NB4 (cell line): ENCODE measurements around the gene HLA-DQB2.

Experiments
- DNase-seq: peaks from one replicate; pipeline ENCODE4 v3.0.0; 2010; ENCODE audit warnings: low read depth
- H3K4me3 ChIP-seq: one replicate; pipeline ENCODE4 v1.5.1; 2011; ENCODE audit warnings: mild to moderate bottlenecking, low read depth, low read length, moderate library complexity
- POLR2A ChIP-seq: IDR thresholded peaks from 2 replicates; pipeline ENCODE4 v1.6.1; 2011; ENCODE audit warnings: mild to moderate bottlenecking; ENCODE audit not compliant: insufficient read length; ENCODE audit errors: extremely low read depth

The HLA-DQB2 gene

DNA sequence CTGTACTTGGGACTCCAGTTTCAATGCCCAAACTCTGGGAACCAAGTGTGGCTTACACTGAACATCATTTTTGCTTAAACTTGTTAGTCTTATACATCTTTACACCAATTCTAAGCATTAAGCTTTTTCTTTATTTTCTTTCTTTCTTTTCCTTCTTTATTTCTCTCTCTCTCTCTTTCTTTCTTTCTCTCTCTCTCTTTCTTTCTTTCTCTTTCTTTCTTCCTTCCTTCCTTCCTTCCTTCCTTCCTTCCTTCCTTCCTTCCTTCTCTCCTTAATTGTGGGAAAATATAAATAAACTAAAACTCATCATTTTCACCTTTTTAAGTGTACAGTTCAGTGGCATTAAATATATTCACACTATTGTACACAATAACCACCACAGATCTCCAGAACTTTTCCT is 53.7 kb downstream of the HLA-DQB2 start:
- DNase-seq = no peak
- no peak overlapping the region for H3K4me3 ChIP-seq
- no peak for TF ChIP-seq POLR2A
